H9 (cell line): ENCODE data around the gene MTCL1. TPM values are rescaled to one million over a fixed set of nuclear protein-coding genes. Genes with fewer than 3 reads are reported as not detected.

Experiments used
- DNase-seq: peaks from one replicate; pipeline ENCODE4 v3.0.0-alpha.2; 2017
- H2AFZ ChIP-seq: one replicate; pipeline ENCODE4 v1.6.1; 2013; ENCODE audit warnings: mild to moderate bottlenecking, low read length, control low read depth, moderate library complexity
- H2AK5ac ChIP-seq: 2 replicates; pipeline ENCODE4 v1.6.1; 2013; ENCODE audit warnings: low read length, control low read depth, mixed read lengths; ENCODE audit not compliant: insufficient read length
- H2BK120ac ChIP-seq: one replicate; pipeline ENCODE4 v1.6.1; 2013; ENCODE audit warnings: low read depth, mild to moderate bottlenecking, low read length, control low read depth, inconsistent platforms; ENCODE audit not compliant: poor library complexity, severe bottlenecking
- H2BK12ac ChIP-seq: 2 replicates; pipeline ENCODE4 v1.6.1; 2013; ENCODE audit warnings: low read length, control low read depth, mixed read lengths, low read depth; ENCODE audit not compliant: insufficient read length
- H2BK15ac ChIP-seq: 2 replicates; pipeline ENCODE4 v1.6.1; 2013; ENCODE audit warnings: low read depth, low read length, control low read depth
- H2BK20ac ChIP-seq: one replicate; pipeline ENCODE4 v1.6.1; 2013; ENCODE audit warnings: low read depth, mild to moderate bottlenecking, low read length, control low read depth, inconsistent platforms; ENCODE audit not compliant: poor library complexity, severe bottlenecking
- H2BK5ac ChIP-seq: 2 replicates; pipeline ENCODE4 v1.6.1; 2013; ENCODE audit warnings: low read length, control low read depth, mixed read lengths; ENCODE audit not compliant: insufficient read length
- H3K14ac ChIP-seq: 2 replicates; pipeline ENCODE4 v1.6.1; 2013; ENCODE audit warnings: low read length, control low read depth; ENCODE audit not compliant: insufficient read depth
- H3K18ac ChIP-seq: 2 replicates; pipeline ENCODE4 v1.6.1; 2013; ENCODE audit warnings: low read depth, mild to moderate bottlenecking, mixed read lengths, low read length, control low read depth; ENCODE audit not compliant: insufficient read length
- H3K23ac ChIP-seq: 2 replicates; pipeline ENCODE4 v1.6.1; 2013; ENCODE audit warnings: low read length, control low read depth, mixed read lengths, low read depth; ENCODE audit not compliant: insufficient read length
- H3K23me2 ChIP-seq: 2 replicates; pipeline ENCODE4 v1.6.1; 2013; ENCODE audit warnings: low read depth, mild to moderate bottlenecking, mixed read lengths, low read length, control low read depth; ENCODE audit not compliant: insufficient read length, poor library complexity, severe bottlenecking
- H3K27ac ChIP-seq: 2 replicates; pipeline ENCODE4 v1.5.1; 2013; ENCODE audit warnings: low read length, control low read depth, mixed read lengths, low read depth; ENCODE audit not compliant: insufficient read length
- H3K27me3 ChIP-seq: 2 replicates; pipeline ENCODE4 v1.6.1; 2013; ENCODE audit warnings: low read length, control low read depth, inconsistent platforms; ENCODE audit not compliant: insufficient read depth
- H3K4ac ChIP-seq: 2 replicates; pipeline ENCODE4 v1.6.1; 2013; ENCODE audit warnings: low read depth, mild to moderate bottlenecking, control low read depth, inconsistent platforms, low read length, moderate library complexity
- H3K4me1 ChIP-seq: 2 replicates; pipeline ENCODE4 v1.6.1; 2013; ENCODE audit warnings: low read length, control low read depth, inconsistent platforms; ENCODE audit not compliant: insufficient read depth
- H3K4me2 ChIP-seq: 2 replicates; pipeline ENCODE4 v1.6.1; 2013; ENCODE audit warnings: low read length, control low read depth, mixed read lengths; ENCODE audit not compliant: insufficient read length, insufficient read depth
- H3K56ac ChIP-seq: 2 replicates; pipeline ENCODE4 v1.6.1; 2013; ENCODE audit warnings: low read depth, mild to moderate bottlenecking, mixed read lengths, low read length, control low read depth; ENCODE audit not compliant: insufficient read length
- H3K79me1 ChIP-seq: 2 replicates; pipeline ENCODE4 v1.6.1; 2013; ENCODE audit warnings: low read depth, mild to moderate bottlenecking, moderate library complexity, low read length, control low read depth, inconsistent platforms; ENCODE audit not compliant: insufficient read depth, poor library complexity, severe bottlenecking
- H3K79me2 ChIP-seq: 2 replicates; pipeline ENCODE4 v1.6.1; 2013; ENCODE audit warnings: low read length, control low read depth, inconsistent platforms; ENCODE audit not compliant: insufficient read depth
- H3K9ac ChIP-seq: 2 replicates; pipeline ENCODE4 v1.6.1; 2013; ENCODE audit warnings: low read length, control low read depth, mixed read lengths; ENCODE audit not compliant: insufficient read length; ENCODE audit errors: extremely low read depth
- H3K9me3 ChIP-seq: one replicate; pipeline ENCODE4 v1.6.1; 2013; ENCODE audit warnings: low read depth, low read length, inconsistent platforms; ENCODE audit not compliant: control insufficient read depth
- H3T11ph ChIP-seq: one replicate; pipeline ENCODE4 v1.6.1; 2013; ENCODE audit warnings: mild to moderate bottlenecking, low read length, control low read depth, inconsistent platforms
- H4K20me1 ChIP-seq: one replicate; pipeline ENCODE4 v1.6.1; 2013; ENCODE audit not compliant: control insufficient read depth, insufficient read length, insufficient read depth
- H4K5ac ChIP-seq: 2 replicates; pipeline ENCODE4 v1.6.1; 2013; ENCODE audit warnings: low read depth, mild to moderate bottlenecking, mixed read lengths, low read length, control low read depth; ENCODE audit not compliant: insufficient read length
- H4K8ac ChIP-seq: replicated peaks from 2 replicates; pipeline ENCODE4 v1.6.1; 2013; ENCODE audit warnings: low read length, control low read depth, mixed read lengths, low read depth; ENCODE audit not compliant: insufficient read length
- H4K91ac ChIP-seq: 2 replicates; pipeline ENCODE4 v1.6.1; 2013; ENCODE audit warnings: low read depth, mild to moderate bottlenecking, moderate library complexity, mixed read lengths, low read length, control low read depth; ENCODE audit not compliant: insufficient read length
- H3K27ac Mint-ChIP-seq, 3 experiments: 2 replicates in 2 of 3; 3 replicates in 1 of 3; pipeline ENCODE4 v1.8.0; 2020 to 2021; ENCODE audit warnings: mixed read lengths in 3 of 3, mild to moderate bottlenecking in 1 of 3, moderate library complexity in 1 of 3
- H3K27me3 Mint-ChIP-seq: 2 replicates; pipeline ENCODE4 v1.8.0; 2021; ENCODE audit warnings: low read depth, mild to moderate bottlenecking, moderate library complexity, mixed read lengths
- H3K36me3 Mint-ChIP-seq, 3 experiments: 2 replicates in 2 of 3; 3 replicates in 1 of 3; pipeline ENCODE4 v1.8.0; 2020 to 2021; ENCODE audit warnings: low read depth in 3 of 3, mixed read lengths in 3 of 3; ENCODE audit not compliant: insufficient read depth in 1 of 3
- H3K4me1 Mint-ChIP-seq, 2 experiments: 2 replicates each; pipeline ENCODE4 v1.8.0; 2020; ENCODE audit warnings: mixed read lengths in 2 of 2
- H3K4me3 Mint-ChIP-seq, 2 experiments: 2 replicates in 1 of 2; 3 replicates in 1 of 2; pipeline ENCODE4 v1.8.0; 2020 to 2021; ENCODE audit warnings: mild to moderate bottlenecking in 2 of 2, mixed read lengths in 2 of 2, moderate library complexity in 1 of 2
- H3K9me3 Mint-ChIP-seq, 2 experiments: 2 replicates in 1 of 2; 3 replicates in 1 of 2; pipeline ENCODE4 v1.8.0; 2020; ENCODE audit warnings: mild to moderate bottlenecking in 2 of 2, mixed read lengths in 2 of 2, moderate library complexity in 1 of 2
- CTCF ChIP-seq: fragments of 200-600 bp; sonication (generic); conservative IDR thresholded peaks from 3 replicates; pipeline ENCODE4 v1.8.0; 2021; ENCODE audit warnings: antibody characterized with exemption, mild to moderate bottlenecking
- WGBS: extraction: QIAGEN DNeasy Blood & Tissue Kit; methylation state at CpG from one replicate; pipeline ENCODE4 v1.1.7; 2013; ENCODE audit warnings: missing lambda C conversion rate, low lambda C conversion rate, mixed read lengths; ENCODE audit not compliant: insufficient read length; ENCODE audit errors: extremely low coverage; 5-methylcytosine and 5-hydroxymethylcytosine counted together
- total RNA-seq: library from RNA; stranded (reverse); gene quantifications from 2 replicates; pipeline ENCODE4 v1.2.1, GENCODE V29; 2021

MTCL1 gene
- total RNA-seq, 1 experiment from 2014 or later: 50.7 TPM

- Histone ChIP-seq H3K4ac (no peak overlapping the region), H2BK15ac (no peak overlapping the region), H2BK12ac (no peak overlapping the region), H3T11ph (no peak overlapping the region), H4K8ac (no peak overlapping the region), H3K23me2 (no peaks in the 10 kb centered on the region), H3K56ac (no peak overlapping the region), H3K23ac (no peak overlapping the region), H3K4me2 (no peak overlapping the region), H3K27ac (no peak overlapping the region), H3K18ac (no peak overlapping the region), H3K79me1 (no peaks in the 10 kb centered on the region), H3K4me1 (no peaks in the 10 kb centered on the region), H3K9me3 (no peaks in the 10 kb centered on the region), H2BK120ac (no peak overlapping the region), H2AK5ac (no peak overlapping the region), H4K5ac (no peak overlapping the region), H4K91ac (no peak overlapping the region), H2BK20ac (no peak overlapping the region), H2AFZ (no peak overlapping the region), H2BK5ac (no peak overlapping the region), H3K27me3 (no peaks in the 10 kb centered on the region), H3K9ac (no peak overlapping the region), H4K20me1 (no peaks in the 10 kb centered on the region), H3K14ac (no peak overlapping the region), H3K79me2 (no peaks in the 10 kb centered on the region)
- H3K36me3 Mint-ChIP-seq: peaks cover 27 to 36% (median 28%) of the 10 kb centered on the region in 3 experiments
- peaks cover 0 to 7% of the 10 kb centered on the region in 2 experiments; a peak in 2 of 5 replicates for H3K9me3 Mint-ChIP-seq
- no peaks in the 10 kb centered on the region for H3K27me3 Mint-ChIP-seq
- DNase-seq: no peak
- no peak overlapping the region for H3K4me3 Mint-ChIP-seq
- WGBS: no CpG with 5 or more reads among the region's 20 CpGs
- H3K4me1 Mint-ChIP-seq: peaks cover 8 to 11% of the 10 kb centered on the region in 2 experiments
- no peak for TF ChIP-seq CTCF
- peak overlapping the region in 1 of 3 experiments; percentile 73; a peak in 3 of 7 replicates for H3K27ac Mint-ChIP-seq
These were observed 49.9 kb downstream of the MTCL1 start for GRCh38 chr18:8754995-8755960.
